GM20000 (cell line): ENCODE data around the gene DNAH3.

Experiments
- DNase-seq: peaks from one replicate; pipeline ENCODE4 v3.0.0; 2012; ENCODE audit warnings: low spot score
- CTCF ChIP-seq: IDR thresholded peaks from 2 replicates; pipeline ENCODE4 v1.5.1; 2012; ENCODE audit warnings: mild to moderate bottlenecking, control low read depth; ENCODE audit errors: extremely low read depth, missing control alignments

DNAH3 gene

GRCh38 chr16:20933589-20933988 lies 217.1 kb downstream of the DNAH3 start:
- TF ChIP-seq CTCF, result no peak
- no peak for DNase-seq

- TF ChIP-seq CTCF, result no peak
- no peak for DNase-seq
Observed at GRCh38 chr16:20931066-20931600, 219.5 kb downstream of the DNAH3 start.

GRCh38 chr16:20930365-20930690 lies 220.3 kb downstream of the DNAH3 start:
- no peak for DNase-seq
- TF ChIP-seq CTCF, result no peak

- DNase-seq, result peak; percentile 23
Observed at GRCh38 chr16:20929676-20930364, 220.8 kb downstream of the DNAH3 start.

GRCh38 chr16:20928774-20929411 lies 221.8 kb downstream of the DNAH3 start:
- TF ChIP-seq CTCF, result no peak
- peak; percentile 31 for DNase-seq

- no peak for DNase-seq
- TF ChIP-seq CTCF, result no peak
Observed at GRCh38 chr16:20925751-20926150, 224.9 kb downstream of the DNAH3 start.

- TF ChIP-seq CTCF, result no peak
- DNase-seq, result no peak
Observed at GRCh38 chr16:20923876-20924275, 226.8 kb downstream of the DNAH3 start.

GRCh38 chr16:20920799-20921198 lies 229.8 kb downstream of the DNAH3 start:
- no peak for TF ChIP-seq CTCF
- DNase-seq, result no peak
